ENCODE measurements around the gene ASIC2. TPM values are rescaled to one million over a fixed set of nuclear protein-coding genes. Genes with fewer than 3 reads are reported as not detected.
"Not testable (repeated sequence)": the region's sequence is repeated elsewhere in the genome, so short reads cannot be mapped to it uniquely, and the experiment has no call there.

The ASIC2 gene
- total RNA-seq, 2 experiments from 2014 or later, result not detected

GRCh38 chr17:32985050-32985756 is 307.9 kb downstream of the ASIC2 start:
- ChIA-PET CTCF (interaction anchor here (2.0 kb wide), 1 partner anchor 13 kb away, joined by 9 read pairs; no protein-coding TSS in a partner anchor), POLR2A (no interaction called here)
- intact Hi-C loops (cut with micrococcal nuclease), result no loop called here
- Mint-ChIP-seq H3K4me3 (no peak overlapping the region), H3K9me3 (peaks cover 18% of the 10 kb centered on the region), H3K36me3 (ENCODE audit: low read depth) (no peaks in the 10 kb centered on the region), H3K27me3 (peaks cover 9% of the 10 kb centered on the region), H3K4me1 (ENCODE audit: low read depth) (no peaks in the 10 kb centered on the region), H3K27ac (no peak overlapping the region)
- DNase-seq, result no peak
- ATAC-seq, result no peak
- no peak for TF ChIP-seq CTCF (IDR thresholded peaks at IDR 0.05)

DNA sequence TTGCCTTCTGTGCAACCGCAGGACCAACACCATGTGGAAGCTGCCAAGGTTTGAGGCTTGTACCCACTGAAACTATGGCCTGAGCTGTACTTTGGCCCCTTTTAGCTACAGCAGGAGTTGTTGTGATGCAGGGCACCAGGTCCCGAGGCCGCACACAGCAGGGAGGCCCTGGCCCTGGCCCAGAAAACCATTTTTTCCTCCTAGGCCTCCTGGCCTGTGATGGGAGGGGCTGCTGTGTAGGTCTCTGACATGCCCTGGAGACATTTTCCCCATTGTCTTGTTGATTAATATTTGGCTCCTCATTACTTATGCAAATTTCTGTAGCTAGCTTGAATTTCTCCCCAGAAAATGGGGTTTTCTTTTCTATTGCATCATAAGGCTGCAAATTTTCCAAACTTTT is 311.5 kb downstream of the ASIC2 start:
- CTCF ChIA-PET, result interaction anchor here (1.1 to 1.3 kb wide), 2 partner anchors 16 to 198 kb away, joined by 3 to 4 read pairs; no protein-coding TSS in a partner anchor
- POLR2A ChIA-PET; DNase-seq; H3K4me3 Mint-ChIP-seq; H3K36me3 Mint-ChIP-seq (ENCODE audit: low read depth); H3K27ac Mint-ChIP-seq; H3K9me3 Mint-ChIP-seq; ATAC-seq; intact Hi-C loops (cut with micrococcal nuclease); H3K4me1 Mint-ChIP-seq (ENCODE audit: low read depth): not testable (repeated sequence)
- peaks cover 14% of the 10 kb centered on the region for H3K27me3 Mint-ChIP-seq

GRCh38 chr17:32980230-32980629 is 312.9 kb downstream of the ASIC2 start:
- ChIA-PET POLR2A (no interaction called here), CTCF (no interaction called here)
- peaks cover 8% of the 10 kb centered on the region for H3K9me3 Mint-ChIP-seq
- intact Hi-C loops (cut with micrococcal nuclease), result no loop called here
- peaks cover 14% of the 10 kb centered on the region for H3K27me3 Mint-ChIP-seq
- H3K4me3 Mint-ChIP-seq, result no peak overlapping the region
- no peak for TF ChIP-seq CTCF (IDR thresholded peaks at IDR 0.05)
- no peaks in the 10 kb centered on the region for H3K4me1 Mint-ChIP-seq (ENCODE audit: low read depth)
- H3K27ac Mint-ChIP-seq, result no peak overlapping the region
- DNase-seq (no peak), ATAC-seq (no peak)
- no peaks in the 10 kb centered on the region for H3K36me3 Mint-ChIP-seq (ENCODE audit: low read depth)

DNA sequence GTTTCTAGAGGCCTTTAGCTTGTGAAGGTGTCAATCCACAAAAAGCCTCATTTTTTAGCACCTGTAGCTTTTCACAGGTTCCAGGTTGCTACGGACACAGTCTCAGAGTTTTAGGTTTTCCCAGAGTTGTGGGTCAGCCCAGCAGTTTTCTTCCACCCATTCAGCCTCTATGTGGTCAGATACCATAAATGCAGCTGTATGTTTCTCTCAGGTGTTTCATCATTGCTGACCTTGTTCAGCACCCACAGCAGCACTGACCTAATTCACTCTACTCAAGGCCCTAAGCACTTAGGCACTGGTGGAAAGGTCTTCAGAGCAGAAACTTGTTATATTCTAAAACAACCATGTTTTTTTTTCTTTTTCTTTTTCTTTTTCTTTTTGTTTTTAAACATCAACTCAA is 316.5 kb downstream of the ASIC2 start:
- ChIA-PET POLR2A (no interaction called here), CTCF (interaction anchor here (2.1 kb wide), 1 partner anchor 36 kb away, joined by 6 read pairs; no protein-coding TSS in a partner anchor)
- Mint-ChIP-seq H3K36me3 (ENCODE audit: low read depth) (no peaks in the 10 kb centered on the region), H3K9me3 (no peaks in the 10 kb centered on the region), H3K27me3 (peaks cover 8% of the 10 kb centered on the region), H3K4me1 (ENCODE audit: low read depth) (no peaks in the 10 kb centered on the region), H3K27ac (no peak overlapping the region), H3K4me3 (no peak overlapping the region)
- TF ChIP-seq CTCF (IDR thresholded peaks at IDR 0.05), result no peak
- intact Hi-C loops (cut with micrococcal nuclease), result no loop called here
- no peak for ATAC-seq
- DNase-seq, result no peak

DNA sequence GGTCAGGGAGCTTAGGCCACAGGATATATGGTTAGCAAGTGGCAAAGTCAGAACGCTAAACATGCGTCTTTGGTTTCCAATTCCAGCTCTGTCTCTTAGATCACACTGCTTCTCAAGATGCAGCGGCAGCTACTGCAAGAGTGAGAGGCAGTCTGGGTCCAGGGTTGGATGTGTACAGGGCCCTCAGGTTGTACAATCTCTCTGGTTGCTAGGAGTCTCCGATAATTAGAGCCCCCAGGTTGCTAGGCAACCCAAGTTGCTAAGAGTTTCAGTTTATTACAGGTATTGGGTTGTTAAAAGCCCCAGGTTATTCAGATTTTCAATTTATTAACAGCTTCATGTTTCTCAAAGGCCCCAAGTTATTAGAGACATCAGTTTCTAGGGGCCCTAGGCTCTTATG is 317.0 kb downstream of the ASIC2 start:
- CTCF ChIA-PET, result interaction anchor here (2.1 kb wide), 1 partner anchor 36 kb away, joined by 6 read pairs; no protein-coding TSS in a partner anchor
- no peak overlapping the region for H3K4me3 Mint-ChIP-seq
- intact Hi-C loops (cut with micrococcal nuclease), result no loop called here
- ATAC-seq, result no peak
- no peak for DNase-seq
- H3K36me3 Mint-ChIP-seq (ENCODE audit: low read depth), result no peaks in the 10 kb centered on the region
- H3K27ac Mint-ChIP-seq, result no peak overlapping the region
- POLR2A ChIA-PET, result no interaction called here
- H3K27me3 Mint-ChIP-seq, result peaks cover 8% of the 10 kb centered on the region
- no peaks in the 10 kb centered on the region for H3K9me3 Mint-ChIP-seq
- peaks cover 4% of the 10 kb centered on the region for H3K4me1 Mint-ChIP-seq (ENCODE audit: low read depth)
- no peak for TF ChIP-seq CTCF (IDR thresholded peaks at IDR 0.05)

Data from activated CD8-positive, alpha-beta T cell treated with anti-CD3 and anti-CD28 coated beads for 36 hours (primary cell).